A204.1 (cell line): ENCODE measurements around the gene PTPRM.

Source experiments
- FAIRE-seq: peaks from 2 replicates; lab custom pipeline; 2012; peaks lifted over from hg19 to GRCh38; lab: Jason Lieb, UNC

The PTPRM gene

GRCh38 chr18:8008033-8008432 is 440.9 kb downstream of the PTPRM start:
- FAIRE-seq, result no peak

GRCh38 chr18:8011361-8011760 is 444.2 kb downstream of the PTPRM start:
- FAIRE-seq, result no peak

- FAIRE-seq, result no peak
Measured at GRCh38 chr18:8011906-8012305, 444.8 kb downstream of the PTPRM start.

DNA sequence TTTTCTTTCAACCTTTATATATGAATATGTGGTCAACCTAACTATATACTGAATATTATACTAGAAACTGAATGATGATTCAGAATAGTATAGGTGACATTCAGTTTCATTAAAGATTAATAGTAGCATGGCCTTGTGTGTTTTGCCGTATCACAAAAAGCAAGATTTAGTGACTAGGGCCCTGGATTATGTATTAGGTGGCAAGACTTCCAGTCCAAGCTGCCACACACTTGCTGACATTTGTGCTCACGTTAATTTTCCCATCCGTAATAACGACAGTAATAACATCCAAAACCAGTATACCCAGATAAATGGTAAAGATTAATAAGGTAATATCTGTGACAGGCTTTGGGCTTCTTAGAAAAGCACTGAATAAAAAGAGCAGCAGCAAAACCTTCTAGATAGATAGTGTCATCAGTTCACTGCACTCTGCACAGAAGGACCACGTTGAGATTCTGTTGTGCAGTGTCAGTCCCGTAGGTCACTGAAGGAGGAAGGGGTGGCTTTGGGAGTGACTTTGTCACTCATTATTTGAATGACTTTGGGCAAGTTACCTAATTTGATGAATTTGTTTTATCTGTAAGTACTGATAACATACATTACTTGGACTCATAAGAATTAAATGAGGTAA is 451.7 kb downstream of the PTPRM start:
- no peak for FAIRE-seq

DNA sequence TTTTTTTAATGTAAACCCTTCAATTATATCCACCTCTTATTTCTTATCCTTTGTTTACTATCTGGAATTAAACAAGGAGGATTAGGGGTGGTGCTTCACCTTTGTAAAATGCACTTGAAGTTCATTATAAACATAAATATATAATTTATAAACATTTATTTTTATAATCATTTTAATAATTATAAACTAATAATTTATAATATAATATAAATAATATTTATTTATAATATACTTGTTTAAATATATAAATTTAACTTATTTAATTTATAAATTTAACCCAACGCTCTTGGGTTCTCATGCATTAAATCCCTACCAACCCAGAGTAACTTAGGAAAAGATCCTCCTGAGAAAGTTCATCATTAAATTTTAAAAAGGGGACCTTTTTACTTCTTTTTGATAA is 452.5 kb downstream of the PTPRM start:
- peak; percentile 80 for FAIRE-seq

GRCh38 chr18:8020132-8020846 is 453.2 kb downstream of the PTPRM start:
- no peak for FAIRE-seq

- FAIRE-seq, result no peak
Measured at GRCh38 chr18:8029061-8029460, 461.9 kb downstream of the PTPRM start.

DNA sequence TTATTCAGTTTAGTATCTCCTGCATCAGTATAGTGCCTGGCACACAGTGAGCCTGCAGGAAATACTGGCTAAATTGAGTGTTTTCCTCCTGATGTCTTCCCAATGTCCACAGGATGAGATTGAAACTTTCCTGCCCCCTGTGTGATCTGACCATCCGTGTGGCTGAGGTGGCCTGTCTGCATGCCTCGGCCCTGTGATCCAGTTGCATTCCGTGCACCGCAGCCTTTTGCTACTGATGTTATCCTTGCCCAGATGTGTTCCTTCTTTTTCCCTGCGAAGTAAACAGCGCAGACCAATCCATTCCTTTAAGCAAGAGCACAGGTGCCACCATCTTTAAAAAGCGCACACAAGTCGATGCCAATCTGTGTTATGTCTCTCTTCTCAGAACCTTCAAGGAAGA is 462.6 kb downstream of the PTPRM start:
- FAIRE-seq, result no peak

DNA sequence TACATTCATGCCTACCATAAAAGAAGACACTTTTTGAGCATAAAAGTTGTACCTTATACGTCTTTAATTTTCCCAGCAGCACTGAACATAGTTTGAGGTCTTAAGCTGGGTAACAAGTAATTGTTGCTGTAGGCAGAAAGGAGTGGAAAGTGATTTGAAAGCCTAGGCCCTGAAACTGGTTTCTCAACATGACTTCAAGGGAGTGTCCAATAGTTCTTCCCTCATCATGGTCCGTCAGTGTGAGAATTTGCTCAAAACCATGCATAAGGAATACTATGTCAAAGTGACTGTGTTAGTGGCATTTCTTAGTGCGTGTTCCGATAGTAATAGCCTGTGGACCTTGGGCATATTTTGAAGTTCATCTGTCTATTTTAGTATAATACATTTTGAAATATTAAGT is 463.1 kb downstream of the PTPRM start:
- no peak for FAIRE-seq

DNA sequence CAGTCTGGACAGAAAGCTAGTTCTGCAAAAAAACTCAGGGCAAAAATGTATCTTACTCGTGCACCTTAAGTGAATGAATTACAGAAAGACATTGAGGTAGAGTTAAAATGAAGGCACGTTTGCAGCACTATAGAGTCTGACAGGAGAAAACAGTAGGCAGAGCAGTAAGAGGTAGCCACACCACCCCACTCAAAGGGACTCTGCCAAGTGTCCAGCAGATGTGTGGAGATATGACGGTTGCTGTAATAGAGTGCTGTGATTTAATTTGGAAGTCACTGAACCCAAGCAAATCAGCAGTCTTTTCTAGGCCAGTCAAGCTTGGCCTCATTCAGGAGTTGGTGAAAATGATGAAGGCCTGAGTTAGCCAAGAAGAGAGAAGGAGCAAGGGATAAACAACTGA is 464.4 kb downstream of the PTPRM start:
- no peak for FAIRE-seq

DNA sequence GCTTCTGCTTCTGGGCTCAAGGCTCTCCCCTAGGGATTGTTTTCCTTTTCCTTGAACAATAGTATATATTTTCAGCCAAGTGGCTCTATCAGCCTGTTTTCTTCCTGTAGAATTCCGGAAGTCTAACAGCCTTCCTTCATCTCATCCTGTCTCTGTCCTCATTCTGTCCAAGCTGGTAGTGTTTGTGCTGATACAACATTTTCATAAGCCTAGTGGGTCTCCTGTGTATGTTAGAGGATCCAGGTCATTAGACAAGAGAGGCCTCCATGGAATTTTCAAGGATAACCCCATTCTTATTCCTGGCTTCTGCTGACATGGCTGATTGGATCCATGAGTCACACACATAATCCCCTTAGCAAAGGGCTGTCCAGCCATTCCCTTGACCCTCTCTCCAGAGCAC is 467.6 kb downstream of the PTPRM start:
- FAIRE-seq, result no peak

DNA sequence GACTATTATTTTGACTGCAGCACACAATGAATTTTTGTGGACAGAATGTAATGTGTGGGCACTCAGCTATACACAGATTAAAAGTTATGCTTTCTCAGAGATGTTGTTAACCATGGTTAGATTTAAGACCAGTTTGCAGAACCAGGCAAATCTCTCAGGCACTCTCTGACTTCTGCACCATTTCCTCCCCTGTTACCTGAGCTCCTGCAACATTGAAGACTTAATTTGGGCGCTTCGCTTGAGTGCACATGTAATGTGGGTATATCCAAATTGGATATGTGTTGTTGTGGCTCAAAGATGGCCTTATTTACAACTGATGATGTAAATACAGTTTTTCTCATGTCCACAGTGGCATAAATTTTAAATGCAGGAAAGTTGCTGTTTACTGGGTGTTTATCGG is 469.4 kb downstream of the PTPRM start:
- FAIRE-seq, result no peak

GRCh38 chr18:8037296-8037695 is 470.2 kb downstream of the PTPRM start:
- no peak for FAIRE-seq

GRCh38 chr18:8040021-8040420 is 472.9 kb downstream of the PTPRM start:
- FAIRE-seq, result no peak

DNA sequence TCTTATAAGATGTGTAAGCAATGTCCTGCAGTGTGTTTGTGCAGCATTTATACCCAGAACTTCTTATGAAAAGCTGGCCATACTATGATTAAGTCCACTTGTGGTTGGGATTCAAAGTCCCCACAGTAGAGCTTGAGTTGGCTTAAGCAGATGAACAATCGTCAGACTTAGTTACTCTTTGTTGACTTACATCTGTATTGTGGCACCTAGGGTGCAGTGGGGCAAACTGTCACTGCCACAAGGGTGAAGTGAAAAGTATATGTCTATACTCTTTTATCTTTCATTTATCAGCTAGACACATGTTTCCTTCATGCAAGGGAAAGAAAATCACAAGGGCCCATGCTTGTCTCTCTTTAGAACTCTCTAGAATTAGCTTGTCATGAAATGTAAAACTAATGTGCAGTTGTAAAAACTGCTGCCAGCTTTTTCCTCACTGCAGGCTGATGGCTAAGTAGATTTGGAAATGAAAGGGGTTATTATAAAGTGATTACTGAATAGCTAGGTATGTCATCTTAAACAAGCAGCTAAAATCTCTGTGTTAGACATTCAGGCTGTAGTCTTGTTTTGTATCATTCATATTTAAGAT is 474.5 kb downstream of the PTPRM start:
- FAIRE-seq, result no peak

DNA sequence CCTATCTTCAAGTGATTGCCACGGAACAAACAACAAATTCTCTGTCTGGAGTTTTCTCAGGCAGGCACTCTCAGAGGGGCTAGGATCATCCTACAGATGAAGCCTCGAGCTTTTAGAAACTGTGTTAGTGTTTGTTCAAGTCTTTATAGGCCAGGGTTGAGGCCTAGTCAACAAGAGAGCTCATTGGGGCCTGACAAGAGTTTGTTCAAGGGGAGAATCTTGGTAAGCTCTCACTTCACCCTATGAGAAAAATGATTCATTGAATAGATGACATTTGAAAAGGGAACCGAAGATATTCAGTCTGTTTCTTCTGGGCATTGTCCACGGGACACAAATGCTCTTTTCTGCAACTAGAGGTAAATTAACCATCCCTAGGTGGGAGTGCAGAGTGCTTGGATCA is 476.9 kb downstream of the PTPRM start:
- no peak for FAIRE-seq

- no peak for FAIRE-seq
Measured at GRCh38 chr18:8045160-8045883, 478.2 kb downstream of the PTPRM start.

DNA sequence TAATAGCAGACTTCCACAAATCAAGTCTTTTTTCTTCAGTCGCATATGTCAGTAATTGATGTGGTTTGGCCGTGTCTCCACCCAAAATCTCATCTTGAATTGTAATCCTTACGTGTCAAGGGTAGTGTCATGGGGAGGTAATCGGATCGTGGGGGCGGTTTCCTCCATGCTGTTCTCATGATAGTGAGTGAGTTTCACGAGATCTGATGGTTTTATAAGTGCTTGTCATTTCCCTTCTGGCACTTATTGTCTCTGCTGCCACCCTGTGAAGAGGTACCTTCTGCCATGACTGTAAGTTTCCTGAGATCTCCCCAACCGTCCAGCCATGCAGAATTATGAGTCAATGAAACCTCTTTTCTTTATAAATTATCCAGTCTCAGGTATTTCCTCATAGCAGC is 478.8 kb downstream of the PTPRM start:
- no peak for FAIRE-seq

GRCh38 chr18:8046441-8046840 is 479.3 kb downstream of the PTPRM start:
- no peak for FAIRE-seq

GRCh38 chr18:8049147-8049546 is 482.0 kb downstream of the PTPRM start:
- FAIRE-seq, result no peak

GRCh38 chr18:8050616-8051329 is 483.7 kb downstream of the PTPRM start:
- FAIRE-seq, result no peak

GRCh38 chr18:8051453-8051852 is 484.3 kb downstream of the PTPRM start:
- FAIRE-seq, result no peak
